Measurements from ENCODE around the gene YAE1. TPM values are rescaled to one million over a fixed set of nuclear protein-coding genes. Genes with fewer than 3 reads are reported as not detected.

Gene YAE1
- total RNA-seq, 1 donor from 2014 or later = 27.8 TPM

DNA sequence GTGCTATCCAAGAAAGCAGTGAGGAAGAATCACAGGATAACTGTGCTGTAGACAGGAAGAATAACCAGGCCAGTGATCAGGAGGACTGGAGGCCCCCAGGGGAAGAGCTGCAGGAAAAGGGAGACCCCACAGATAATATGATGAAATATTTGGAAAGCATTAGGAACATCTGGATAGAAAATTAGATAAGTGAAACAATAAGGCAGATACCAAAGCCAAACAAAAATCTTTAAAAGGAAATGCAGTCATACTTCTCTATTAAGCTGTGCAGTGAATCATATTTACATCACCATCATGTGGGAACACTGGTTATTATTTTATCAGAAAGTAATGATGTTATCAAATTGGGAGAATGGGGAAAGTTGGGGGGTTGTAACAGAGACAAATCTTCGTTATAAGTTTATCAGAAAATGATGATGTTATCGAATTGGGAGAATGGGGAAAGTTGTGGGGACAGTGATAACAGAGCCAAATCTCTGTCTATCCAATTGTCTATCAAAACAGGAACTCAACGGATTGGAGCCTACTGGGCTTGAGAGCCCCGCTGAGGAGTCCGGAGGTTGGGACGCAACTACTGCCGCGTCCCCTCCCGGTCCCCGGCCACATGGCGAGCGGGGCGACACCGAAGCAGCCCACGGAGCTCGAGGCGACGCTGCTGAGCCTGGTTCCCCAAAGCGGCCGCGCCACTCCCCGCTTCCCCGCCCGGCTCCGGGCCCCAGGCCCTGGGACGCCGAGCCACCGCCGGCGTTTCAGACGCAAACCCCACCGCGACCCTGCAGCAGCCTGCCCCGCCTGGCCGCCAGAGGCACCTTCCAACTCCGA is 43.1 kb downstream of the YAE1 start:
- H3K27me3 ChIP-seq (ENCODE audit: insufficient read depth, low read length) = no peaks in the 10 kb centered on the region
- Mint-ChIP-seq H3K4me3 (ENCODE audit: unreplicated experiment) (peak overlapping the region; percentile 41), H3K27me3 (ENCODE audit: low read depth, unreplicated experiment) (peaks cover 5% of the 10 kb centered on the region), H3K36me3 (ENCODE audit: low read depth, unreplicated experiment) (peaks cover 3% of the 10 kb centered on the region), H3K9me3 (ENCODE audit: unreplicated experiment) (peaks cover 4% of the 10 kb centered on the region), H3K27ac (ENCODE audit: unreplicated experiment) (peak overlapping the region; percentile 51), H3K4me1 (ENCODE audit: low read depth, unreplicated experiment) (peaks cover 22% of the 10 kb centered on the region)
- H2AFZ ChIP-seq (ENCODE audit: low read depth, low read length) = peak overlapping the region; percentile 75
- no peaks in the 10 kb centered on the region for H3K79me2 ChIP-seq (ENCODE audit: insufficient read depth, low read length)
- H3K4me1 ChIP-seq (ENCODE audit: insufficient read depth, low read length) = peaks cover 17% of the 10 kb centered on the region
- no peaks in the 10 kb centered on the region for H4K20me1 ChIP-seq (ENCODE audit: insufficient read depth, low read length)
- no peaks in the 10 kb centered on the region for H3K36me3 ChIP-seq (ENCODE audit: insufficient read depth, low read length)
- H3K9ac ChIP-seq (ENCODE audit: low read length) = peak overlapping the region; percentile 84
- peak; percentile 63 for FAIRE-seq
- H3K9me3 ChIP-seq (ENCODE audit: insufficient read depth, low read depth, low read length) = no peaks in the 10 kb centered on the region
- peak overlapping the region; percentile 45 for H3K4me3 ChIP-seq (ENCODE audit: insufficient read depth, low read depth, low read length)
- H3K27ac ChIP-seq (ENCODE audit: low read depth, low read length) = peak overlapping the region; percentile 96
- H3K4me2 ChIP-seq (ENCODE audit: low read length) = peak overlapping the region; percentile 83
- peak; percentile 74 for DNase-seq (ENCODE audit: low read depth)
- TF ChIP-seq, protein P1, sequence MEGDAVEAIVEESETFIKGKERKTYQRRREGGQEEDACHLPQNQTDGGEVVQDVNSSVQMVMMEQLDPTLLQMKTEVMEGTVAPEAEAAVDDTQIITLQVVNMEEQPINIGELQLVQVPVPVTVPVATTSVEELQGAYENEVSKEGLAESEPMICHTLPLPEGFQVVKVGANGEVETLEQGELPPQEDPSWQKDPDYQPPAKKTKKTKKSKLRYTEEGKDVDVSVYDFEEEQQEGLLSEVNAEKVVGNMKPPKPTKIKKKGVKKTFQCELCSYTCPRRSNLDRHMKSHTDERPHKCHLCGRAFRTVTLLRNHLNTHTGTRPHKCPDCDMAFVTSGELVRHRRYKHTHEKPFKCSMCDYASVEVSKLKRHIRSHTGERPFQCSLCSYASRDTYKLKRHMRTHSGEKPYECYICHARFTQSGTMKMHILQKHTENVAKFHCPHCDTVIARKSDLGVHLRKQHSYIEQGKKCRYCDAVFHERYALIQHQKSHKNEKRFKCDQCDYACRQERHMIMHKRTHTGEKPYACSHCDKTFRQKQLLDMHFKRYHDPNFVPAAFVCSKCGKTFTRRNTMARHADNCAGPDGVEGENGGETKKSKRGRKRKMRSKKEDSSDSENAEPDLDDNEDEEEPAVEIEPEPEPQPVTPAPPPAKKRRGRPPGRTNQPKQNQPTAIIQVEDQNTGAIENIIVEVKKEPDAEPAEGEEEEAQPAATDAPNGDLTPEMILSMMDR (IDR thresholded peaks at IDR 0.05; ENCODE audit: insufficient read depth, low read depth, low read length) = no peak
- TF ChIP-seq EZH2 (IDR thresholded peaks at IDR 0.05; ENCODE audit: insufficient read depth, low read length) = no peak

DNA sequence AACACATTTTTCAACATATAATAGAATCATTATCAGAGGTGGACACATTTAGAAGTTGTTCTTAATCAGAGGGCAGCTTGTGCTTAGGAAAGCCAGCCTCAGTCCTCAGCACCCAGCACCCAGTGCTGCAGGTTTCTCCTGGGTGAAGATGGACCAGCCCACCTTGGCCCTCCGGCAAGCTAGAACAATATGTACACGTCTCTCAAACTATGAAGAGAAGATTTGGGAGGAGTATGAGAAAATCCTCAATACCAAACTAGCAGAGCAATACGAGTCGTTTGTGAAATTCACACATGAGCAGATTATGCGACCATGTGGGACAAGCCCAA is 43.7 kb downstream of the YAE1 start:
- no peaks in the 10 kb centered on the region for H3K36me3 ChIP-seq (ENCODE audit: insufficient read depth, low read length)
- peak overlapping the region; percentile 47 for H3K27ac Mint-ChIP-seq (ENCODE audit: unreplicated experiment)
- H2AFZ ChIP-seq (ENCODE audit: low read depth, low read length) = peak overlapping the region; percentile 75
- H3K27me3 ChIP-seq (ENCODE audit: insufficient read depth, low read length) = no peaks in the 10 kb centered on the region
- TF ChIP-seq EZH2 (IDR thresholded peaks at IDR 0.05; ENCODE audit: insufficient read depth, low read length) = no peak
- TF ChIP-seq, protein P1 (IDR thresholded peaks at IDR 0.05; ENCODE audit: insufficient read depth, low read depth, low read length) = no peak
- H3K4me1 Mint-ChIP-seq (ENCODE audit: low read depth, unreplicated experiment) = peaks cover 19% of the 10 kb centered on the region
- DNase-seq (ENCODE audit: low read depth) (no peak), FAIRE-seq (no peak)
- H3K4me1 ChIP-seq (ENCODE audit: insufficient read depth, low read length) = peaks cover 17% of the 10 kb centered on the region
- H4K20me1 ChIP-seq (ENCODE audit: insufficient read depth, low read length) = no peaks in the 10 kb centered on the region
- peak overlapping the region; percentile 96 for H3K27ac ChIP-seq (ENCODE audit: low read depth, low read length)
- peaks cover 5% of the 10 kb centered on the region for H3K27me3 Mint-ChIP-seq (ENCODE audit: low read depth, unreplicated experiment)
- peaks cover 3% of the 10 kb centered on the region for H3K36me3 Mint-ChIP-seq (ENCODE audit: low read depth, unreplicated experiment)
- peak overlapping the region; percentile 83 for H3K4me2 ChIP-seq (ENCODE audit: low read length)
- peak overlapping the region; percentile 45 for H3K4me3 ChIP-seq (ENCODE audit: insufficient read depth, low read depth, low read length)
- no peaks in the 10 kb centered on the region for H3K9me3 ChIP-seq (ENCODE audit: insufficient read depth, low read depth, low read length)
- no peaks in the 10 kb centered on the region for H3K79me2 ChIP-seq (ENCODE audit: insufficient read depth, low read length)
- peak overlapping the region; percentile 27 for H3K4me3 Mint-ChIP-seq (ENCODE audit: unreplicated experiment)
- peaks cover 4% of the 10 kb centered on the region for H3K9me3 Mint-ChIP-seq (ENCODE audit: unreplicated experiment)
- peak overlapping the region; percentile 84 for H3K9ac ChIP-seq (ENCODE audit: low read length)

DNA sequence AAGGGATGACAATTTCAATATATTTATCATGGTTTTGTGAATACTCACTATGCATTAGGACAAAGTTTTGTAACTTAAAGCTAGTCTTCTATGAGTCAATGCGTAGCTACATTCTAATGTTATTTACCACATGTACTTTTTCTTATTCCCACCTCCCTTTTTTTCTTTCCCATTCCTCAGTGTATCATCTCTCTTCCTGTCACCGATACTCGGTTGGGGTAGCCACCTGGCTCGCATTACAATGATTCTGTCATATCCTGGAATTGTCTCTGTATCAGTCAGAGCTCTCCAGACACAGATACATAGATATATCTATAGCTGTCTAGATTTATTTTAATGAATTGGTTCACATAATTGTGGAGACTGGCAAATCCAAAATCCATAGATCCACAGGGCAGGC is 47.4 kb downstream of the YAE1 start:
- peak; percentile 61 for DNase-seq (ENCODE audit: low read depth)
- no peak for FAIRE-seq
- no peak overlapping the region for H3K4me2 ChIP-seq (ENCODE audit: low read length)

More for the DNA sequence above, 47.4 kb downstream of the YAE1 start:
- Mint-ChIP-seq H3K27ac (ENCODE audit: unreplicated experiment) (no peak overlapping the region), H3K36me3 (ENCODE audit: low read depth, unreplicated experiment) (peaks cover 3% of the 10 kb centered on the region), H3K4me3 (ENCODE audit: unreplicated experiment) (no peak overlapping the region), H3K9me3 (ENCODE audit: unreplicated experiment) (no peaks in the 10 kb centered on the region), H3K27me3 (ENCODE audit: low read depth, unreplicated experiment) (peaks cover 5% of the 10 kb centered on the region), H3K4me1 (ENCODE audit: low read depth, unreplicated experiment) (peaks cover 24% of the 10 kb centered on the region)
- Histone ChIP-seq H4K20me1 (ENCODE audit: insufficient read depth, low read length) (no peaks in the 10 kb centered on the region), H3K36me3 (ENCODE audit: insufficient read depth, low read length) (no peaks in the 10 kb centered on the region), H3K4me3 (ENCODE audit: insufficient read depth, low read depth, low read length) (no peak overlapping the region), H3K27ac (ENCODE audit: low read depth, low read length) (peak overlapping the region; percentile 47), H3K4me1 (ENCODE audit: insufficient read depth, low read length) (peaks cover 32% of the 10 kb centered on the region), H3K9ac (ENCODE audit: low read length) (no peak overlapping the region), H2AFZ (ENCODE audit: low read depth, low read length) (no peak overlapping the region), H3K27me3 (ENCODE audit: insufficient read depth, low read length) (no peaks in the 10 kb centered on the region), H3K79me2 (ENCODE audit: insufficient read depth, low read length) (no peaks in the 10 kb centered on the region), H3K9me3 (ENCODE audit: insufficient read depth, low read depth, low read length) (no peaks in the 10 kb centered on the region)
- TF ChIP-seq, protein P1 (IDR thresholded peaks at IDR 0.05; ENCODE audit: insufficient read depth, low read depth, low read length) = no peak
- no peak for TF ChIP-seq EZH2 (IDR thresholded peaks at IDR 0.05; ENCODE audit: insufficient read depth, low read length)

Measured in astrocyte (in vitro differentiated cells and primary cell).